Right lobe of liver (tissue), 4 donors: ENCODE results near the gene CAPN5.

Source experiments
- CTCF ChIP-seq, 4 donors: fragments of 200-600 bp in 3 of 4; fragments of 450-650 bp in 1 of 4; IDR thresholded peaks; one replicate each; pipeline versions ENCODE4 v1.5.1 to v1.8.0; 2016 to 2022; ENCODE audit warnings: antibody characterized with exemption in 4 of 4, mild to moderate bottlenecking in 2 of 4
- POLR2A ChIP-seq: fragments of 450-650 bp; IDR thresholded peaks from one replicate; pipeline ENCODE4 v1.6.1; 2017; ENCODE audit warnings: antibody characterized with exemption, mild to moderate bottlenecking
- donor health status: DM: no; HTN: no; CAD: no.
- donor health status: DM: no; HTN: no; CAD: no.
- donor health status: DM: no; HTN: yes; CAD: no.

GRCh38 chr11:77074205-77074604 lies 7.4 kb downstream of the CAPN5 start:
- TF ChIP-seq CTCF (IDR thresholded peaks at IDR 0.05) (no peak), POLR2A (no peak)
